H1 (cell line): ENCODE results near the gene CST2. TPM values are rescaled to one million over a fixed set of nuclear protein-coding genes. Genes with fewer than 3 reads are reported as not detected.

Experiments
- CTCF ChIA-PET: fragments of 300-600 bp; sonication (Branson Sonifier 250); formaldehyde crosslinking; loops from one replicate; lab custom pipeline; 2021; ENCODE audit not compliant: partially characterized antibody; lab: Charles Lee
- POLR2A ChIA-PET: fragments of 300-600 bp; sonication (Branson Sonifier 250); formaldehyde crosslinking; loops from one replicate; lab custom pipeline; 2021; ENCODE audit warnings: inconsistent platforms; ENCODE audit not compliant: partially characterized antibody; lab: Charles Lee
- DNase-seq, 2 experiments: peaks; one replicate each; pipeline versions ENCODE4 v3.0.0 to v3.0.0-alpha.2; 2010 to 2022; ENCODE audit warnings: low spot score in 2 of 2, low read depth in 1 of 2, mixed read lengths in 1 of 2
- FAIRE-seq: peaks from 2 replicates; lab custom pipeline; 2011; peaks lifted over from hg19 to GRCh38; lab: Jason Lieb, UNC
- H2AFZ ChIP-seq: 2 replicates; pipeline ENCODE4 v1.8.1; 2012; ENCODE audit warnings: low read length, inconsistent platforms
- H2AK5ac ChIP-seq: 2 replicates; pipeline ENCODE4 v1.6.1; 2013; ENCODE audit warnings: low read depth, low read length
- H2BK120ac ChIP-seq: replicated peaks from 2 replicates; pipeline ENCODE3; 2013; ENCODE audit warnings: low read depth, low read length, inconsistent platforms
- H2BK12ac ChIP-seq: 2 replicates; pipeline ENCODE4 v1.6.1; 2013; ENCODE audit warnings: low read depth, low read length
- H2BK15ac ChIP-seq: 2 replicates; pipeline ENCODE4 v1.6.1; 2013; ENCODE audit warnings: low read length
- H2BK20ac ChIP-seq: 2 replicates; pipeline ENCODE4 v1.6.1; 2013; ENCODE audit warnings: low read length
- H2BK5ac ChIP-seq: 2 replicates; pipeline ENCODE4 v1.6.1; 2013; ENCODE audit warnings: low read depth, low read length
- H3K14ac ChIP-seq: 2 replicates; pipeline ENCODE4 v1.6.1; 2013; ENCODE audit warnings: inconsistent platforms; ENCODE audit not compliant: insufficient read length
- H3K18ac ChIP-seq: 2 replicates; pipeline ENCODE4 v1.6.1; 2013; ENCODE audit warnings: low read length; ENCODE audit errors: extremely low read depth
- H3K23ac ChIP-seq: 2 replicates; pipeline ENCODE4 v1.6.1; 2013; ENCODE audit warnings: inconsistent platforms; ENCODE audit not compliant: insufficient read length
- H3K23me2 ChIP-seq: 2 replicates; pipeline ENCODE4 v1.6.1; 2013; ENCODE audit warnings: low read depth, low read length
- H3K27ac ChIP-seq: 2 replicates; pipeline ENCODE4 v1.6.1; 2011; ENCODE audit warnings: low read depth, low read length, inconsistent platforms
- H3K27me3 ChIP-seq, 4 experiments: replicated peaks in 1 of 4; 1 replicate in 1 of 4; 2 replicates in 3 of 4; pipeline versions ENCODE4 v1.6.1 to v1.8.1; 2011 to 2013; ENCODE audit warnings: low read length in 3 of 4, mild to moderate bottlenecking in 3 of 4, inconsistent platforms in 2 of 4, mixed read lengths in 2 of 4, moderate library complexity in 1 of 4; ENCODE audit not compliant: control insufficient read depth in 3 of 4, insufficient read depth in 3 of 4; ENCODE audit errors: extremely low read depth in 1 of 4
- H3K36me3 ChIP-seq, 4 experiments: 2 replicates each; pipeline versions ENCODE4 v1.6.1 to v1.8.1; 2011 to 2013; ENCODE audit warnings: mild to moderate bottlenecking in 4 of 4, low read length in 3 of 4, moderate library complexity in 2 of 4, control low read depth in 1 of 4, inconsistent platforms in 1 of 4; ENCODE audit not compliant: insufficient read depth in 4 of 4, control insufficient read depth in 2 of 4
- H3K4ac ChIP-seq: replicated peaks from 2 replicates; pipeline ENCODE3; 2013; ENCODE audit warnings: low read length, low read depth, mixed read lengths, inconsistent platforms; ENCODE audit not compliant: insufficient read length
- H3K4me1 ChIP-seq, 4 experiments: replicated peaks in 1 of 4; 1 replicate in 1 of 4; 2 replicates in 3 of 4; pipeline versions ENCODE4 v1.6.1 to v1.8.1; 2011 to 2013; ENCODE audit warnings: low read length in 3 of 4, inconsistent platforms in 2 of 4, mixed read lengths in 1 of 4; ENCODE audit not compliant: insufficient read depth in 4 of 4, control insufficient read depth in 3 of 4
- H3K4me2 ChIP-seq, 2 experiments: 2 replicates each; pipeline versions ENCODE4 v1.6.1 to v1.8.1; 2011 to 2013; ENCODE audit warnings: low read depth in 2 of 2, low read length in 2 of 2, control low read depth in 1 of 2, inconsistent platforms in 1 of 2, mild to moderate bottlenecking in 1 of 2; ENCODE audit not compliant: insufficient read depth in 1 of 2
- H3K4me3 ChIP-seq, 4 experiments: fragments of 200-600, 300-600 bp in 1 of 4; sonication (generic), shearing (Covaris generic), sonication (Bioruptor Twin) in 1 of 4; 2 replicates each; pipeline versions ENCODE4 v1.5.1 to v1.8.1; 2011 to 2016; ENCODE audit warnings: low read length in 4 of 4, low read depth in 3 of 4, control low read depth in 2 of 4, inconsistent platforms in 2 of 4, mild to moderate bottlenecking in 2 of 4, mixed read lengths in 1 of 4, moderate library complexity in 1 of 4; ENCODE audit not compliant: insufficient read depth in 2 of 4; ENCODE audit errors: extremely low read depth in 1 of 4
- H3K56ac ChIP-seq: replicated peaks from 2 replicates; pipeline ENCODE3; 2013; ENCODE audit warnings: low read depth, mild to moderate bottlenecking, mixed read lengths, low read length, inconsistent platforms; ENCODE audit not compliant: insufficient read length
- H3K79me1 ChIP-seq: 2 replicates; pipeline ENCODE4 v1.6.1; 2013; ENCODE audit warnings: low read depth, low read length, control low read depth
- H3K79me2 ChIP-seq, 2 experiments: 2 replicates each; pipeline versions ENCODE4 v1.6.1 to v1.8.1; 2012 to 2013; ENCODE audit warnings: low read length in 2 of 2, mild to moderate bottlenecking in 2 of 2, inconsistent platforms in 1 of 2; ENCODE audit not compliant: insufficient read depth in 2 of 2, control insufficient read depth in 1 of 2
- H3K9ac ChIP-seq, 4 experiments: replicated peaks in 1 of 4; 1 replicate in 1 of 4; 2 replicates in 3 of 4; pipeline versions ENCODE4 v1.6.1 to v1.8.1; 2011 to 2013; ENCODE audit warnings: low read depth in 3 of 4, low read length in 3 of 4, control low read depth in 2 of 4, mild to moderate bottlenecking in 2 of 4, moderate library complexity in 2 of 4, inconsistent platforms in 1 of 4; ENCODE audit errors: extremely low read depth in 1 of 4
- H3K9me3 ChIP-seq, 2 experiments: 2 replicates each; pipeline versions ENCODE4 v1.6.1 to v1.8.1; 2012 to 2013; ENCODE audit warnings: mild to moderate bottlenecking in 2 of 2, moderate library complexity in 2 of 2, control low read depth in 1 of 2, inconsistent platforms in 1 of 2, low read depth in 1 of 2, low read length in 1 of 2, mixed read lengths in 1 of 2; ENCODE audit not compliant: insufficient read depth in 2 of 2
- H4K20me1 ChIP-seq, 2 experiments: replicated peaks in 1 of 2; 2 replicates each; pipeline versions ENCODE3 to v1.8.1; 2011 to 2013; ENCODE audit warnings: inconsistent platforms in 2 of 2, low read length in 2 of 2, mild to moderate bottlenecking in 1 of 2; ENCODE audit not compliant: insufficient read depth in 2 of 2, control insufficient read depth in 1 of 2
- H4K5ac ChIP-seq: 2 replicates; pipeline ENCODE4 v1.6.1; 2013; ENCODE audit warnings: low read length, low read depth, mixed read lengths, inconsistent platforms; ENCODE audit not compliant: insufficient read length
- H4K8ac ChIP-seq: 2 replicates; pipeline ENCODE4 v1.8.0; 2013; ENCODE audit warnings: mild to moderate bottlenecking, moderate library complexity, low read length, inconsistent platforms; ENCODE audit not compliant: insufficient read depth; ENCODE audit errors: extremely low read depth
- H4K91ac ChIP-seq: replicated peaks from 2 replicates; pipeline ENCODE3; 2013; ENCODE audit warnings: low read length, mixed read lengths, inconsistent platforms; ENCODE audit not compliant: insufficient read length
- CHD1 ChIP-seq: IDR thresholded peaks from 2 replicates; pipeline ENCODE4 v1.6.1; 2012; ENCODE audit warnings: low read depth, low read length, improper control_type of control experiment
- CTBP2 ChIP-seq: IDR thresholded peaks from 2 replicates; pipeline ENCODE4 v1.7.0; 2011; ENCODE audit warnings: borderline replicate concordance, mild to moderate bottlenecking, moderate library complexity, mixed read lengths, low read length; ENCODE audit not compliant: insufficient read depth, insufficient read length
- EGR1 ChIP-seq: IDR thresholded peaks from 2 replicates; pipeline ENCODE4 v1.6.1; 2011; ENCODE audit warnings: low read depth, low read length, borderline replicate concordance
- FOSL1 ChIP-seq: IDR thresholded peaks from 2 replicates; pipeline ENCODE4 v1.6.1; 2011; ENCODE audit warnings: mild to moderate bottlenecking, low read depth, low read length, moderate library complexity; ENCODE audit not compliant: insufficient read depth
- HDAC6 ChIP-seq: IDR thresholded peaks from one replicate; pipeline ENCODE4 v1.7.1; 2012; ENCODE audit warnings: low read depth, mild to moderate bottlenecking, inconsistent platforms, low read length, moderate library complexity
- JUND ChIP-seq: IDR thresholded peaks from 2 replicates; pipeline ENCODE4 v1.6.1; 2011; ENCODE audit warnings: mild to moderate bottlenecking, improper control_type of control experiment, low read length
- KDM1A ChIP-seq: fragments of 200-600, 300-600 bp; sonication (generic); IDR thresholded peaks from 2 replicates; pipeline ENCODE4 v1.7.1; 2016; ENCODE audit warnings: mild to moderate bottlenecking, low read length, borderline replicate concordance
- NANOG ChIP-seq: IDR thresholded peaks from 2 replicates; pipeline ENCODE4 v1.6.1; 2011; ENCODE audit warnings: low read length, low read depth, mild to moderate bottlenecking, inconsistent platforms; ENCODE audit not compliant: insufficient read depth, poor library complexity, severe bottlenecking
- POU5F1 ChIP-seq: IDR thresholded peaks from 2 replicates; pipeline ENCODE4 v1.6.1; 2011; ENCODE audit warnings: low read depth, mild to moderate bottlenecking, low read length, moderate library complexity
- SUZ12 ChIP-seq: fragments of 200-600 bp; sonication (generic); IDR thresholded peaks from 2 replicates; pipeline ENCODE4 v1.6.1; 2012; ENCODE audit warnings: mild to moderate bottlenecking, inconsistent platforms, low read length, moderate library complexity, mixed read lengths
- TEAD4 ChIP-seq: IDR thresholded peaks from 2 replicates; pipeline ENCODE4 v1.6.1; 2012; ENCODE audit warnings: low read depth, low read length, inconsistent platforms, mixed read lengths
- YY1 ChIP-seq: IDR thresholded peaks from 2 replicates; pipeline ENCODE4 v1.6.1; 2011; ENCODE audit warnings: low read depth, mild to moderate bottlenecking, low read length
- WGBS, 2 experiments: shearing (Covaris generic) in 1 of 2; methylation state at CpG; one replicate each; pipeline versions ENCODE4 v1.1.6 to v1.1.7; 2013 to 2015; ENCODE audit warnings: low lambda C conversion rate in 2 of 2, mixed read lengths in 2 of 2, inconsistent platforms in 1 of 2, low coverage in 1 of 2, missing lambda C conversion rate in 1 of 2; ENCODE audit not compliant: insufficient replicate concordance in 2 of 2, insufficient coverage in 1 of 2, insufficient read length in 1 of 2; ENCODE audit errors: extremely low coverage in 1 of 2, missing lambda C conversion rate in 1 of 2; 5-methylcytosine and 5-hydroxymethylcytosine counted together
- polyA plus RNA-seq, 7 experiments: library from polyadenylated mRNA; depleted of rRNA in 3 of 7; stranded (reverse) in 5 of 7; unstranded in 2 of 7; fragments of >200 nt in 5 of 7; fragments of 200-250 nt in 2 of 7; gene quantifications; 1 replicate in 5 of 7; 2 replicates in 1 of 7; 4 replicates in 1 of 7; pipeline versions ENCODE4 v1.2.1 to v1.2.3, GENCODE V29; 2011 to 2013; ENCODE audit warnings: missing spikeins in 2 of 7, mixed read lengths in 2 of 7
- total RNA-seq: library from RNA; stranded (reverse); fragmentation: NEBNext Ultra II Directional; extraction: Animal tissue kit (Norgen Biotek cat#: 25700); gene quantifications from 2 replicates; pipeline ENCODE4 v1.2.1, GENCODE V29; 2021
- TF ChIP-seq, protein P1 (sequence below): IDR thresholded peaks from 2 replicates; pipeline ENCODE4 v1.6.1; 2012; ENCODE audit warnings: inconsistent platforms

CST2 gene
- total and polyA plus RNA-seq, 2 of the 8 experiments (the other 6 are each of a cell fraction or from before 2014, with no cell fraction given) = not detected

GRCh38 chr20:23774081-23774480, 52.4 kb downstream of the CST2 start:
- ChIA-PET POLR2A (no interaction called here), CTCF (interaction anchor here (1.3 kb wide), 1 partner anchor 106 kb away, joined by 3 read pairs; no protein-coding TSS in a partner anchor)
- DNase-seq (no peak), FAIRE-seq (no peak)
- Histone ChIP-seq H3K18ac (no peak overlapping the region), H3K56ac (no peak overlapping the region), H2BK5ac (no peak overlapping the region), H2BK120ac (no peak overlapping the region), H4K91ac (no peak overlapping the region), H3K23me2 (no peaks in the 10 kb centered on the region; the same call in 1 of the 2 replicates), H3K4me1 (peaks cover 0 to 14% (median 5%) of the 10 kb centered on the region in 4 experiments; a peak in 6 of 7 replicates), H3K9ac (no peak overlapping the region), H3K4me3 (no peak overlapping the region), H2BK12ac (peak overlapping the region; percentile 68; the same call in 1 of the 2 replicates), H2BK15ac (peak overlapping the region; percentile 88; the same call in 1 of the 2 replicates), H3K36me3 (no peaks in the 10 kb centered on the region), H3K9me3 (no peaks in the 10 kb centered on the region), H3K79me1 (no peaks in the 10 kb centered on the region), H3K79me2 (no peaks in the 10 kb centered on the region), H3K27ac (no peak overlapping the region), H2AFZ (no peak overlapping the region), H4K20me1 (no peaks in the 10 kb centered on the region), H3K14ac (no peak overlapping the region), H3K4me2 (no peak overlapping the region), H3K27me3 (peaks cover 0 to 4% (median 1%) of the 10 kb centered on the region in 4 experiments; a peak in 4 of 7 replicates), H2AK5ac (peak overlapping the region; percentile 40; the same call in 1 of the 2 replicates), H3K4ac (no peak overlapping the region), H4K5ac (no peak overlapping the region), H2BK20ac (no peak overlapping the region; the same call in 1 of the 2 replicates), H4K8ac (no peak overlapping the region), H3K23ac (no peak overlapping the region)
- 85% methylated on average over 7 of the region's 7 CpGs; no CpG with 5 or more reads in 1 of the 2 experiments for WGBS, 2 experiments
- no peak for TF ChIP-seq TEAD4
- TF ChIP-seq JUND = no peak
- no peak for TF ChIP-seq FOSL1
- TF ChIP-seq, protein P1, sequence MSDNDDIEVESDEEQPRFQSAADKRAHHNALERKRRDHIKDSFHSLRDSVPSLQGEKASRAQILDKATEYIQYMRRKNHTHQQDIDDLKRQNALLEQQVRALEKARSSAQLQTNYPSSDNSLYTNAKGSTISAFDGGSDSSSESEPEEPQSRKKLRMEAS = no peak
- TF ChIP-seq YY1 = no peak
- TF ChIP-seq EGR1 = no peak
- no peak for TF ChIP-seq HDAC6
- TF ChIP-seq KDM1A = no peak
- TF ChIP-seq NANOG = no peak
- TF ChIP-seq CHD1 = no peak
- no peak for TF ChIP-seq POU5F1
- no peak for TF ChIP-seq SUZ12
- no peak for TF ChIP-seq CTBP2
